ENCODE data around the gene RAMP1.

Gene RAMP1

DNA sequence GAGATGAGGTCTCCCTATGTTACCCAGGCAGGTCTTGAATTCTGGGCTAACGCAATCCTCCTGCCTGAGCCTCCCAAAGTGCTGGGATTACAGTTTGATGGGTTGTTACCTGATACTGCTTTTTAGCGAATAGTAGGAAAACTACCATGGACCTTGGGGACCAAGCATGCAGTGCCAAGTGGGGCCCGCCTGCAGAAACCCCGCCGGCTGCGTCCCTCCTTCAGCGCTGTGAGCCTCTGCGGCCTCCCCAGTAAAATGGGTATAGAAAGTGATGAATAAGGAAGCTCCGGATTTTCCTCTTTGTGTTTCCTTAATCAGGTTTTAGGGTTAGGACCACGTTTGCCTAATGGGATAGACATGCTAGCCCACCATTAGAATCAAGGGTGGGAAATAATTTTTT is 30.4 kb downstream of the RAMP1 start:
- no peak for DNase-seq (ENCODE audit: low spot score)
- ChIA-PET POLR2A (ENCODE audit: low non-redundant PET) (no interaction called here), CTCF (interaction anchor here (0.6 kb wide), 1 partner anchor 9 kb away, joined by 3 read pairs; no protein-coding TSS in a partner anchor)

DNA sequence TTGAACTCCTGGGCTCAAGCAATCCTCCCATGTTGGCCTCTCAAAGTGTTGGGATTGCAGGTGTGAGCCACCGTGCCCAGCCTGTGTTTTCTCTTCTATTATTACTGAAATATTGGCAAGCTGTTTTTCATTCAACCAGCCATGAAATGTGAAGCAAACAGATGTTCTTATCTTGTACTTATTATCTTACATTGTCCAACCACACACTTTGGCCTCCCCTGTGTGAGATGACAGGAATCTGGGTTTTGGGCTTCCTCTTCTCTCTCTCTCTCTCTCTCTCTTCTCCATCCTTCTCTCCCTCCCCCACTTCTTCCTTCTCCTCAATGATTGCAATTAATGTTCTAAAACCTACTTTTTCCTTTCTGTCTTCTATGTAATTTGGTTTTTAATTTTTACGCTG is 33.1 kb downstream of the RAMP1 start:
- no peak overlapping the region for H3K27ac ChIP-seq
- ChIA-PET POLR2A (ENCODE audit: low non-redundant PET) (no interaction called here), CTCF (no interaction called here)
- no peak for DNase-seq (ENCODE audit: low spot score)
- TF ChIP-seq, protein P1, sequence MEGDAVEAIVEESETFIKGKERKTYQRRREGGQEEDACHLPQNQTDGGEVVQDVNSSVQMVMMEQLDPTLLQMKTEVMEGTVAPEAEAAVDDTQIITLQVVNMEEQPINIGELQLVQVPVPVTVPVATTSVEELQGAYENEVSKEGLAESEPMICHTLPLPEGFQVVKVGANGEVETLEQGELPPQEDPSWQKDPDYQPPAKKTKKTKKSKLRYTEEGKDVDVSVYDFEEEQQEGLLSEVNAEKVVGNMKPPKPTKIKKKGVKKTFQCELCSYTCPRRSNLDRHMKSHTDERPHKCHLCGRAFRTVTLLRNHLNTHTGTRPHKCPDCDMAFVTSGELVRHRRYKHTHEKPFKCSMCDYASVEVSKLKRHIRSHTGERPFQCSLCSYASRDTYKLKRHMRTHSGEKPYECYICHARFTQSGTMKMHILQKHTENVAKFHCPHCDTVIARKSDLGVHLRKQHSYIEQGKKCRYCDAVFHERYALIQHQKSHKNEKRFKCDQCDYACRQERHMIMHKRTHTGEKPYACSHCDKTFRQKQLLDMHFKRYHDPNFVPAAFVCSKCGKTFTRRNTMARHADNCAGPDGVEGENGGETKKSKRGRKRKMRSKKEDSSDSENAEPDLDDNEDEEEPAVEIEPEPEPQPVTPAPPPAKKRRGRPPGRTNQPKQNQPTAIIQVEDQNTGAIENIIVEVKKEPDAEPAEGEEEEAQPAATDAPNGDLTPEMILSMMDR (conservative IDR thresholded peaks at IDR 0.05; ENCODE audit: low read depth): no peak

More for the DNA sequence above, 30.4 kb downstream of the RAMP1 start:
- H3K27ac ChIP-seq: no peak overlapping the region
- TF ChIP-seq, protein P1 (conservative IDR thresholded peaks at IDR 0.05; ENCODE audit: low read depth): no peak

GRCh38 chr2:237892984-237893595 is 33.7 kb downstream of the RAMP1 start:
- DNase-seq (ENCODE audit: low spot score): no peak
- POLR2A ChIA-PET (ENCODE audit: low non-redundant PET): no interaction called here
- CTCF ChIA-PET: no interaction called here
- H3K27ac ChIP-seq: peak overlapping the region; percentile 35
- TF ChIP-seq, protein P1 (conservative IDR thresholded peaks at IDR 0.05; ENCODE audit: low read depth): no peak

- ChIA-PET CTCF (no interaction called here), POLR2A (ENCODE audit: low non-redundant PET) (no interaction called here)
- H3K27ac ChIP-seq: peak overlapping the region; percentile 96
- no peak for DNase-seq (ENCODE audit: low spot score)
- TF ChIP-seq, protein P1 (conservative IDR thresholded peaks at IDR 0.05; ENCODE audit: low read depth): no peak
Observed at GRCh38 chr2:237894396-237894979, 35.1 kb downstream of the RAMP1 start.

DNA sequence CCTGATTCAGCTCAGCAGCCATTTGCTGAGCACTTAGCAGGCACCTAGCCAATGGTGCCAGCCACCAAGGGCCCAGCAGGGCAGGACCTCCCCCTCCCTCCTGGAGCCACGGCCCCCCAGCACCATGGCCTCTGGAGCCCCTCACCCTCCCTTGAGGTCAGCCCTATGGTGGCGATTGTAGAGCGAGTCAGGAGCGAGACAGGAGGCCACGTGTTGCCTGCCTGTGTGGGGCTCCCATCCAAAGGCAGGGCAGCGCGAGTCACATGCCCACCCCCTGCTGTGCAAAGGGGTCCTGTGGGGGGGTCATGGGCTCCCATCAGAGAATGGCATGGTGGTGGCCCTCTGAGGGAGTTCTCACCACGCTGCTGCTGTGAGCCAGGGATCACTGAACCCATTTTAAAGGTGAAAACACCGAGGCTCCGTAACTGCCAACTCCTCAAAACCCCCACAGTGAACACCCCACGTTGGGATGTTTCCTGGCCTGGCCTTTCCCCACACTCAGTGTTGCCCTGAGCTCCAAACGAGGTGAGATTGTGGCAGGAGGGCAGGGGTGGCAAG is 35.6 kb downstream of the RAMP1 start:
- H3K27ac ChIP-seq: peak overlapping the region; percentile 96
- TF ChIP-seq, protein P1 (conservative IDR thresholded peaks at IDR 0.05; ENCODE audit: low read depth): no peak
- no peak for DNase-seq (ENCODE audit: low spot score)
- ChIA-PET POLR2A (ENCODE audit: low non-redundant PET) (no interaction called here), CTCF (interaction anchor here (0.9 kb wide), 1 partner anchor 28 kb away, joined by 4 read pairs; no protein-coding TSS in a partner anchor)

- ChIA-PET POLR2A (ENCODE audit: low non-redundant PET) (no interaction called here), CTCF (interaction anchor here (0.6 to 1.0 kb wide), 3 partner anchors 28 to 305 kb away, joined by 3 to 4 read pairs (median 4); no protein-coding TSS in a partner anchor)
Observed at GRCh38 chr2:237895544-237896506, 36.4 kb downstream of the RAMP1 start.

More at GRCh38 chr2:237895544-237896506, 36.4 kb downstream of the RAMP1 start:
- peak overlapping the region; percentile 96 for H3K27ac ChIP-seq
- TF ChIP-seq, protein P1 (conservative IDR thresholded peaks at IDR 0.05; ENCODE audit: low read depth): no peak
- peak; percentile 48 for DNase-seq (ENCODE audit: low spot score)

All from RWPE1 (cell line).